Hematopoietic multipotent progenitor cell (in vitro differentiated cells): Measurements from ENCODE around the gene MRPL58. TPM values are rescaled to one million over a fixed set of nuclear protein-coding genes. Genes with fewer than 3 reads are reported as not detected.
"Not testable (repeated sequence)": the region's sequence is repeated elsewhere in the genome, so short reads cannot be mapped to it uniquely, and the experiment has no call there.

Experiments
- DNase-seq, 3 donors: peaks; one replicate each; pipeline ENCODE4 v3.0.0-alpha.2; 2011 to 2015; ENCODE audit warnings: low read depth in 2 of 3, low spot score in 2 of 3
- total RNA-seq: library from RNA; depleted of rRNA; stranded (reverse); fragments of >200 nt; gene quantifications from one replicate; pipeline ENCODE4 v1.2.3, GENCODE V29; 2012

The MRPL58 gene
- total RNA-seq, 1 donor = 16.7 TPM

GRCh38 chr17:75044716-75045115 lies 32.2 kb downstream of the MRPL58 start:
- DNase-seq = no peak

GRCh38 chr17:75045946-75046406 lies 33.5 kb downstream of the MRPL58 start:
- not testable (repeated sequence) for DNase-seq

- DNase-seq = peak; percentile 75 to 98 (median 97)
Observed at GRCh38 chr17:75046407-75047289, 34.2 kb downstream of the MRPL58 start, which contains the start of the genes ATP5PD and KCTD2. Gene ATP5PD, minus strand, starts transcription at chr17:75046969. Its CDS starts 4,319 bp downstream, at chr17:75042650. Gene KCTD2, plus strand, starts transcription at chr17:75047225. Its CDS starts 26 bp downstream, at chr17:75047251.

GRCh38 chr17:75047398-75048098 lies 35.1 kb downstream of the MRPL58 start:
- peak in 1 of 3 donors; percentile 31 for DNase-seq

- no peak for DNase-seq
Observed at GRCh38 chr17:75048249-75048878, 35.9 kb downstream of the MRPL58 start.

- DNase-seq = no peak
Observed at GRCh38 chr17:75049057-75049456, 36.6 kb downstream of the MRPL58 start.

- no peak for DNase-seq
Observed at GRCh38 chr17:75049706-75050105, 37.2 kb downstream of the MRPL58 start.

GRCh38 chr17:75051941-75052340 lies 39.5 kb downstream of the MRPL58 start:
- DNase-seq = no peak

GRCh38 chr17:75059369-75060345 lies 47.2 kb downstream of the MRPL58 start:
- DNase-seq = peak in 2 of 3 donors; percentile 67 to 81

- DNase-seq = no peak
Observed at GRCh38 chr17:75060434-75061054, 48.1 kb downstream of the MRPL58 start.

- DNase-seq = no peak
Observed at GRCh38 chr17:75061055-75061438, 48.6 kb downstream of the MRPL58 start.

- DNase-seq = no peak
Observed at GRCh38 chr17:75061618-75062017, 49.1 kb downstream of the MRPL58 start.

GRCh38 chr17:75063201-75063600 lies 50.7 kb downstream of the MRPL58 start:
- DNase-seq = no peak

- DNase-seq = no peak
Observed at GRCh38 chr17:75063626-75064025, 51.2 kb downstream of the MRPL58 start.

GRCh38 chr17:75064040-75064439 lies 51.6 kb downstream of the MRPL58 start:
- DNase-seq = no peak

GRCh38 chr17:75064460-75064859 lies 52.0 kb downstream of the MRPL58 start:
- no peak for DNase-seq

GRCh38 chr17:75064867-75065561 lies 52.5 kb downstream of the MRPL58 start:
- no peak for DNase-seq

GRCh38 chr17:75065562-75066151 lies 53.2 kb downstream of the MRPL58 start:
- DNase-seq = no peak
